Measurements from ENCODE around the gene ORAI1.

- TF ChIP-seq POLR2AphosphoS5 (IDR thresholded peaks at IDR 0.05) (no peak), CTCF (IDR thresholded peaks at IDR 0.05) (no peak), POLR2A (IDR thresholded peaks at IDR 0.05) (no peak)
Observed at GRCh38 chr12:121669521-121669900, 43.2 kb downstream of the ORAI1 start, which contains the start of gene MORN3.
